IMR-90 (cell line): Measurements from ENCODE around the gene ASXL2. TPM values are rescaled to one million over a fixed set of nuclear protein-coding genes. Genes with fewer than 3 reads are reported as not detected.

Experiments used
- ATAC-seq: fragments of 200-7000 bp; cut with Tn5 transposase; 2 replicates; pipeline ENCODE4 v1.9.1; 2020; ENCODE audit warnings: low read depth, mild to moderate bottlenecking, moderate library complexity
- BruUV-seq: library from RNA; stranded (reverse); fragments of 400-500 nt; replicated peaks from 2 replicates; lab custom pipeline; 2021; lab: Mats Ljungman, UMichigan
- CTCF ChIA-PET: fragments of 300-600 bp; formaldehyde crosslinking; extraction: SDS; loops from one replicate; lab custom pipeline; 2021; ENCODE audit warnings: antibody characterized with exemption; lab: Yijun Ruan, JAX
- POLR2A ChIA-PET: fragments of 300-600 bp; sonication (Branson Sonifier 250); formaldehyde crosslinking; loops from one replicate; lab custom pipeline; 2022; ENCODE audit warnings: antibody characterized with exemption; ENCODE audit not compliant: unreplicated experiment; lab: Charles Lee
- DNase-seq: peaks from one replicate; pipeline ENCODE4 v3.0.0; 2013
- H2AFZ ChIP-seq: replicated peaks from 2 replicates; pipeline ENCODE3; 2013; ENCODE audit warnings: low read length, mild to moderate bottlenecking; ENCODE audit not compliant: poor library complexity
- H2AK5ac ChIP-seq: 2 replicates; pipeline ENCODE4 v1.6.1; 2013; ENCODE audit warnings: low read depth, low read length, inconsistent platforms
- H2AK9ac ChIP-seq: replicated peaks from 2 replicates; pipeline ENCODE3; 2013; ENCODE audit warnings: mild to moderate bottlenecking, low read depth, low read length, moderate library complexity; ENCODE audit not compliant: poor library complexity
- H2BK120ac ChIP-seq: 2 replicates; pipeline ENCODE4 v1.6.1; 2013; ENCODE audit warnings: low read depth, low read length, inconsistent platforms
- H2BK15ac ChIP-seq: 3 replicates; pipeline ENCODE4 v1.6.1; 2013; ENCODE audit warnings: low read depth, low read length, inconsistent platforms
- H2BK20ac ChIP-seq: 2 replicates; pipeline ENCODE4 v1.6.1; 2013; ENCODE audit warnings: low read depth, mild to moderate bottlenecking, inconsistent platforms, low read length, moderate library complexity
- H2BK5ac ChIP-seq: 2 replicates; pipeline ENCODE4 v1.6.1; 2013; ENCODE audit warnings: mild to moderate bottlenecking, low read depth, low read length, inconsistent platforms; ENCODE audit not compliant: poor library complexity, severe bottlenecking
- H3K14ac ChIP-seq: replicated peaks from 2 replicates; pipeline ENCODE4 v1.6.1; 2013; ENCODE audit warnings: low read depth, low read length, inconsistent platforms
- H3K18ac ChIP-seq: 2 replicates; pipeline ENCODE4 v1.6.1; 2013; ENCODE audit warnings: low read depth, low read length, control low read depth
- H3K23ac ChIP-seq: 2 replicates; pipeline ENCODE4 v1.6.1; 2013; ENCODE audit warnings: low read depth, low read length, inconsistent platforms
- H3K27ac ChIP-seq: 2 replicates; pipeline ENCODE4 v1.5.1; 2013; ENCODE audit warnings: mild to moderate bottlenecking, control low read depth, low read length; ENCODE audit not compliant: insufficient read depth
- H3K27me3 ChIP-seq: 2 replicates; pipeline ENCODE4 v1.6.1; 2013; ENCODE audit warnings: low read length; ENCODE audit not compliant: control insufficient read depth, insufficient read depth
- H3K36me3 ChIP-seq: 2 replicates; pipeline ENCODE4 v1.6.1; 2013; ENCODE audit warnings: low read length, mixed read lengths; ENCODE audit not compliant: control insufficient read depth, insufficient read depth
- H3K4ac ChIP-seq: 2 replicates; pipeline ENCODE4 v1.6.1; 2013; ENCODE audit warnings: low read depth, low read length, inconsistent platforms
- H3K4me1 ChIP-seq: 2 replicates; pipeline ENCODE4 v1.6.1; 2013; ENCODE audit warnings: low read length, mixed read lengths; ENCODE audit not compliant: control insufficient read depth, insufficient read depth
- H3K4me2 ChIP-seq: 2 replicates; pipeline ENCODE4 v1.6.1; 2013; ENCODE audit warnings: low read depth, mild to moderate bottlenecking, control low read depth, low read length, moderate library complexity
- H3K4me3 ChIP-seq: 2 replicates; pipeline ENCODE4 v1.5.1; 2013; ENCODE audit warnings: low read depth, mild to moderate bottlenecking, control low read depth, low read length, moderate library complexity; ENCODE audit not compliant: insufficient read depth
- H3K56ac ChIP-seq: 2 replicates; pipeline ENCODE4 v1.6.1; 2013; ENCODE audit warnings: low read length, inconsistent platforms; ENCODE audit not compliant: insufficient read depth; ENCODE audit errors: extremely low read depth
- H3K79me1 ChIP-seq, 2 experiments: 2 replicates each; pipeline ENCODE4 v1.6.1; 2013; ENCODE audit warnings: low read length in 2 of 2, inconsistent platforms in 1 of 2, low read depth in 1 of 2
- H3K9ac ChIP-seq: 2 replicates; pipeline ENCODE4 v1.6.1; 2013; ENCODE audit warnings: low read depth, low read length, control low read depth
- H3K9me1 ChIP-seq: 2 replicates; pipeline ENCODE4 v1.6.1; 2013; ENCODE audit warnings: low read length, inconsistent platforms; ENCODE audit not compliant: insufficient read depth
- H3K9me3 ChIP-seq: 2 replicates; pipeline ENCODE4 v1.6.1; 2013; ENCODE audit warnings: low read length; ENCODE audit not compliant: control insufficient read depth, insufficient read depth
- H4K20me1 ChIP-seq: 2 replicates; pipeline ENCODE4 v1.6.1; 2013; ENCODE audit warnings: low read length, inconsistent platforms; ENCODE audit not compliant: insufficient read depth
- H4K5ac ChIP-seq: 2 replicates; pipeline ENCODE4 v1.6.1; 2013; ENCODE audit warnings: mild to moderate bottlenecking, low read depth, low read length, control low read depth
- H4K8ac ChIP-seq, 2 experiments: 2 replicates each; pipeline ENCODE4 v1.6.1; 2013; ENCODE audit warnings: low read depth in 2 of 2, low read length in 2 of 2, control low read depth in 1 of 2, inconsistent platforms in 1 of 2
- H4K91ac ChIP-seq: 2 replicates; pipeline ENCODE4 v1.6.1; 2013; ENCODE audit warnings: low read depth, low read length, inconsistent platforms; ENCODE audit not compliant: insufficient read depth
- BHLHE40 ChIP-seq: fragments of 150-350 bp; IDR thresholded peaks from 2 replicates; pipeline ENCODE4 v1.6.1; 2016; ENCODE audit warnings: mild to moderate bottlenecking, low read depth, low read length
- CEBPB ChIP-seq: IDR thresholded peaks from 2 replicates; pipeline ENCODE4 v1.6.1; 2012; ENCODE audit warnings: low read depth, low read length, improper control_type of control experiment
- CHD1 ChIP-seq: IDR thresholded peaks from 2 replicates; pipeline ENCODE4 v1.6.1; 2012; ENCODE audit warnings: low read depth, low read length, improper control_type of control experiment
- CTCF ChIP-seq: conservative IDR thresholded peaks from 2 replicates; pipeline ENCODE4 v1.5.1; 2012; ENCODE audit warnings: mild to moderate bottlenecking, low read depth, low read length, improper control_type of control experiment
- ELK1 ChIP-seq: fragments of 150-350 bp; IDR thresholded peaks from 2 replicates; pipeline ENCODE4 v1.6.1; 2016; ENCODE audit warnings: low read depth, mild to moderate bottlenecking, low read length, moderate library complexity, borderline replicate concordance
- FOS ChIP-seq: fragments of 150-350 bp; IDR thresholded peaks from 2 replicates; pipeline ENCODE4 v1.6.1; 2016; ENCODE audit warnings: low read depth, low read length
- MAFK ChIP-seq: IDR thresholded peaks from 2 replicates; pipeline ENCODE4 v1.6.1; 2012; ENCODE audit warnings: low read depth, low read length, improper control_type of control experiment
- MAZ ChIP-seq: IDR thresholded peaks from 2 replicates; pipeline ENCODE4 v1.6.1; 2012; ENCODE audit warnings: low read depth, mild to moderate bottlenecking, low read length, improper control_type of control experiment, moderate library complexity, borderline replicate concordance
- MXI1 ChIP-seq: IDR thresholded peaks from 2 replicates; pipeline ENCODE4 v1.6.1; 2012; ENCODE audit warnings: low read depth, mild to moderate bottlenecking, low read length, moderate library complexity, borderline replicate concordance
- NFE2L2 ChIP-seq: fragments of 150-350 bp; IDR thresholded peaks from 2 replicates; pipeline ENCODE4 v1.6.1; 2016; ENCODE audit warnings: low read depth, mild to moderate bottlenecking, low read length
- POLR2A ChIP-seq: IDR thresholded peaks from 2 replicates; pipeline ENCODE4 v1.6.1; 2012; ENCODE audit warnings: mild to moderate bottlenecking, low read depth, low read length
- RAD21 ChIP-seq: IDR thresholded peaks from 2 replicates; pipeline ENCODE4 v1.6.1; 2012; ENCODE audit warnings: low read length, improper control_type of control experiment
- RCOR1 ChIP-seq: IDR thresholded peaks from 2 replicates; pipeline ENCODE4 v1.6.1; 2012; ENCODE audit warnings: mild to moderate bottlenecking, low read length, improper control_type of control experiment; ENCODE audit not compliant: insufficient replicate concordance
- RFX5 ChIP-seq: IDR thresholded peaks from 2 replicates; pipeline ENCODE4 v1.8.0; 2012; ENCODE audit warnings: low read depth, mild to moderate bottlenecking, low read length, moderate library complexity
- SMC3 ChIP-seq: fragments of 150-350 bp; IDR thresholded peaks from 2 replicates; pipeline ENCODE4 v1.6.1; 2016; ENCODE audit warnings: low read depth, mild to moderate bottlenecking, antibody characterized with exemption, low read length, moderate library complexity
- USF2 ChIP-seq: fragments of 150-350 bp; IDR thresholded peaks from 2 replicates; pipeline ENCODE4 v1.6.1; 2017; ENCODE audit warnings: mild to moderate bottlenecking, antibody characterized with exemption, low read length, low read depth
- WGBS, 2 experiments: methylation state at CpG; one replicate each; pipeline versions ENCODE4 v1.1.5 to v1.1.7; 2013; ENCODE audit warnings: missing lambda C conversion rate in 2 of 2; ENCODE audit not compliant: insufficient read length in 1 of 2; ENCODE audit errors: extremely low coverage in 2 of 2; 5-methylcytosine and 5-hydroxymethylcytosine counted together
- dilution Hi-C: fragments of 300-500 bp; cut with HindIII; formaldehyde crosslinking; loops from one replicate; pipeline ENCODE4 v1.14.3; 2018; ENCODE audit warnings: low sequenced_read_pairs; ENCODE audit not compliant: unreplicated experiment
- in situ Hi-C: fragments of 300-500 bp; cut with MboI; formaldehyde crosslinking; loops from 3 replicates; pipeline ENCODE4 v1.14.3; 2019; ENCODE audit warnings: low sequenced_read_pairs, inconsistent platforms, mixed read lengths
- intact Hi-C: fragments of 100-400 bp; cut with micrococcal nuclease; formaldehyde crosslinking; loops from 2 replicates; pipeline ENCODE4 v1.10.0; 2022
- polyA plus RNA-seq, 3 experiments: library from polyadenylated mRNA; depleted of rRNA; stranded (reverse); fragments of >200 nt; gene quantifications; 2 replicates each; pipeline ENCODE4 v1.2.3, GENCODE V29; 2012; ENCODE audit warnings: low replicate concordance in 1 of 3
- total RNA-seq: library from RNA; depleted of rRNA; stranded (reverse); fragments of >200 nt; gene quantifications from 2 replicates; pipeline ENCODE4 v1.2.3, GENCODE V29; 2012

The ASXL2 gene
- total and polyA plus RNA-seq, 2 of the 4 experiments (the other 2 are of a cell fraction) = 5.3 to 8.1 TPM

GRCh38 chr2:25894135-25894830 is 16.0 kb upstream of the ASXL2 start:
- peaks cover 2% of the 10 kb centered on the region; the same call in 1 of the 2 replicates for H3K27me3 ChIP-seq
- ChIA-PET CTCF (no interaction called here), POLR2A (no interaction called here)
- intact Hi-C loops = no loop called here
- no peak overlapping the region for H4K5ac ChIP-seq
- dilution Hi-C loops = no loop called here
- no peak overlapping the region for H2AK9ac ChIP-seq
- no peak overlapping the region for H2BK15ac ChIP-seq
- H3K79me1 ChIP-seq = no peaks in the 10 kb centered on the region
- H3K56ac ChIP-seq = no peak overlapping the region
- BruUV-seq = no TSS peak
- peaks cover 4% of the 10 kb centered on the region; the same call in 1 of the 2 replicates for H3K9me1 ChIP-seq
- H3K4me1 ChIP-seq = peaks cover 3% of the 10 kb centered on the region; the same call in 1 of the 2 replicates
- WGBS, 2 experiments = 68% methylated on average over 4 of the region's 8 CpGs; no CpG with 5 or more reads in 1 of the 2 experiments
- H2BK5ac ChIP-seq = no peak overlapping the region
- H3K18ac ChIP-seq = no peak overlapping the region
- no peak overlapping the region for H2BK20ac ChIP-seq
- no peak overlapping the region for H3K27ac ChIP-seq
- H3K36me3 ChIP-seq = no peaks in the 10 kb centered on the region
- H2BK120ac ChIP-seq = no peak overlapping the region
- H3K4me3 ChIP-seq = no peak overlapping the region
- no peak overlapping the region for H3K23ac ChIP-seq
- no peaks in the 10 kb centered on the region for H4K20me1 ChIP-seq
- no peak overlapping the region for H3K9ac ChIP-seq
- no peaks in the 10 kb centered on the region for H3K9me3 ChIP-seq
- H4K91ac ChIP-seq = no peak overlapping the region
- H2AFZ ChIP-seq = peak overlapping the region; percentile 67
- no peak overlapping the region for H3K4ac ChIP-seq
- no peak overlapping the region for H2AK5ac ChIP-seq
- in situ Hi-C loops = no loop called here
- H3K4me2 ChIP-seq = no peak overlapping the region
- H3K14ac ChIP-seq = no peak overlapping the region
- peak; percentile 56 for DNase-seq
- no peak overlapping the region for H4K8ac ChIP-seq
- no peak for ATAC-seq
- TF ChIP-seq ELK1 (no peak), CTCF (no peak), MAZ (no peak), USF2 (no peak), RCOR1 (no peak), RAD21 (no peak), SMC3 (no peak), RFX5 (no peak), CEBPB (no peak), FOS (no peak), MAFK (no peak), CHD1 (no peak), MXI1 (no peak), POLR2A (no peak), NFE2L2 (no peak), BHLHE40 (no peak)
